ENCODE data around the gene PNRC2. TPM values are rescaled to one million over a fixed set of nuclear protein-coding genes. Genes with fewer than 3 reads are reported as not detected.

PNRC2 gene
- total and polyA plus RNA-seq, 2 of the 13 experiments (the other 11 are each of a cell fraction or from before 2014, with no cell fraction given): 74.9 to 97.5 TPM

- TF ChIP-seq HINFP (CRISPR knock-in tag; IDR thresholded peaks at IDR 0.05; ENCODE audit: low read depth) (peak; percentile 67; the same call in 1 of the 2 replicates), ZNF317 (CRISPR knock-in tag; IDR thresholded peaks at IDR 0.05) (peak; percentile 84), CSRNP1 (CRISPR knock-in tag; IDR thresholded peaks at IDR 0.05) (peak; percentile 73; the same call in 1 of the 2 replicates), ZNF414 (CRISPR knock-in tag; IDR thresholded peaks at IDR 0.05) (no peak), RAD51 (IDR thresholded peaks at IDR 0.05; ENCODE audit: borderline replicate concordance) (no peak), ETV6 (CRISPR knock-in tag; conservative IDR thresholded peaks at IDR 0.05) (no peak), ARNT2 (CRISPR knock-in tag; IDR thresholded peaks at IDR 0.05; ENCODE audit: low read depth) (peak; percentile 93), ELF4 (CRISPR knock-in tag; IDR thresholded peaks at IDR 0.05; ENCODE audit: borderline replicate concordance) (no peak), STAT5B (CRISPR knock-in tag; IDR thresholded peaks at IDR 0.05) (no peak), TEF (CRISPR knock-in tag; IDR thresholded peaks at IDR 0.05) (peak; percentile 66; the same call in 1 of the 2 replicates), NFYB (CRISPR knock-in tag; IDR thresholded peaks at IDR 0.05) (no peak; the same call in 1 of the 2 replicates), PAXIP1 (CRISPR knock-in tag; conservative IDR thresholded peaks at IDR 0.05) (peak; percentile 48; the same call in 1 of the 2 replicates), FOXA1 (IDR thresholded peaks at IDR 0.05) (no peak), FOXA1 (CRISPR knock-in tag; IDR thresholded peaks at IDR 0.05) (0 out of 2 replicates have a peak, but pooled peaks have one; percentile 6), ZSCAN22 (CRISPR knock-in tag; IDR thresholded peaks at IDR 0.05) (no peak; the same call in 1 of the 2 replicates), CENPX (CRISPR knock-in tag; IDR thresholded peaks at IDR 0.05) (no peak), GATAD1 (CRISPR knock-in tag; IDR thresholded peaks at IDR 0.05) (peak; percentile 88), KAT8 (CRISPR knock-in tag; IDR thresholded peaks at IDR 0.05) (peak; percentile 86), GTF3A (CRISPR knock-in tag; conservative IDR thresholded peaks at IDR 0.05) (0 out of 2 replicates have a peak, but pooled peaks have one; percentile 68), TSC22D2 (CRISPR knock-in tag; IDR thresholded peaks at IDR 0.05; ENCODE audit: borderline replicate concordance) (peak; percentile 40), ARNTL (CRISPR knock-in tag; IDR thresholded peaks at IDR 0.05) (peak; percentile 86), JARID2 (CRISPR knock-in tag; IDR thresholded peaks at IDR 0.05; ENCODE audit: insufficient replicate concordance) (no peak)
These were observed 20.5 kb downstream of the PNRC2 start, which contains the start of gene SRSF10 (continued) for GRCh38 chr1:23979881-23980727.
